GM03348 (cell line): Measurements from ENCODE around the gene PNLIPRP2.

Experiments
- DNase-seq: peaks from one replicate; pipeline ENCODE4 v3.0.0; 2012; ENCODE audit warnings: low spot score

The PNLIPRP2 gene

GRCh38 chr10:116655568-116655967 lies 34.8 kb downstream of the PNLIPRP2 start:
- DNase-seq = no peak

- no peak for DNase-seq
Observed at GRCh38 chr10:116656044-116656443, 35.3 kb downstream of the PNLIPRP2 start.

- DNase-seq = no peak
Observed at GRCh38 chr10:116657863-116658551, 37.3 kb downstream of the PNLIPRP2 start.

GRCh38 chr10:116659049-116659670 lies 38.4 kb downstream of the PNLIPRP2 start:
- DNase-seq = no peak

- DNase-seq = no peak
Observed at GRCh38 chr10:116660860-116661259, 40.1 kb downstream of the PNLIPRP2 start.

GRCh38 chr10:116663342-116663741 lies 42.6 kb downstream of the PNLIPRP2 start:
- DNase-seq = no peak

- no peak for DNase-seq
Observed at GRCh38 chr10:116664631-116665030, 43.9 kb downstream of the PNLIPRP2 start.

- peak; percentile 76 for DNase-seq
Observed at GRCh38 chr10:116665541-116666125, 44.9 kb downstream of the PNLIPRP2 start.

- DNase-seq = no peak
Observed at GRCh38 chr10:116667484-116667883, 46.7 kb downstream of the PNLIPRP2 start.

- DNase-seq = no peak
Observed at GRCh38 chr10:116668018-116668417, 47.3 kb downstream of the PNLIPRP2 start.

GRCh38 chr10:116668446-116668845 lies 47.7 kb downstream of the PNLIPRP2 start:
- DNase-seq = no peak

GRCh38 chr10:116669080-116669479 lies 48.3 kb downstream of the PNLIPRP2 start:
- peak; percentile 28 for DNase-seq

GRCh38 chr10:116669832-116670644 lies 49.3 kb downstream of the PNLIPRP2 start:
- peak; percentile 33 for DNase-seq

GRCh38 chr10:116670706-116671105 lies 50.0 kb downstream of the PNLIPRP2 start:
- DNase-seq = no peak

- peak; percentile 22 for DNase-seq
Observed at GRCh38 chr10:116671274-116671926, 50.6 kb downstream of the PNLIPRP2 start.

- DNase-seq = no peak
Observed at GRCh38 chr10:116672891-116673290, 52.1 kb downstream of the PNLIPRP2 start.

- no peak for DNase-seq
Observed at GRCh38 chr10:116673866-116674265, 53.1 kb downstream of the PNLIPRP2 start.

GRCh38 chr10:116674901-116675423 lies 54.2 kb downstream of the PNLIPRP2 start:
- no peak for DNase-seq

GRCh38 chr10:116676118-116676517 lies 55.4 kb downstream of the PNLIPRP2 start:
- no peak for DNase-seq

GRCh38 chr10:116676633-116677032 lies 55.9 kb downstream of the PNLIPRP2 start:
- DNase-seq = no peak

GRCh38 chr10:116679351-116679750 lies 58.6 kb downstream of the PNLIPRP2 start:
- DNase-seq = no peak

- no peak for DNase-seq
Observed at GRCh38 chr10:116683166-116683565, 62.4 kb downstream of the PNLIPRP2 start.
